Keratinocyte (primary cell): Measurements from ENCODE around the gene HSPB9.

Source experiments
- EZH2 ChIP-seq: IDR thresholded peaks from one replicate; pipeline ENCODE4 v1.6.1; 2012; ENCODE audit warnings: inconsistent platforms, mild to moderate bottlenecking, low read length, moderate library complexity
- TF ChIP-seq, protein P1 (sequence below), 3 experiments: IDR thresholded peaks in 1 of 3; conservative IDR thresholded peaks in 1 of 3; optimal IDR thresholded peaks in 1 of 3; 2 replicates in 2 of 3; 3 replicates in 1 of 3; pipeline versions ENCODE3 to v1.5.1; 2011; ENCODE audit warnings: low read length in 3 of 3, mild to moderate bottlenecking in 3 of 3, moderate library complexity in 2 of 3, control low read depth in 1 of 3, inconsistent platforms in 1 of 3; ENCODE audit not compliant: insufficient read depth in 2 of 3; ENCODE audit errors: extremely low read depth in 1 of 3

DNA sequence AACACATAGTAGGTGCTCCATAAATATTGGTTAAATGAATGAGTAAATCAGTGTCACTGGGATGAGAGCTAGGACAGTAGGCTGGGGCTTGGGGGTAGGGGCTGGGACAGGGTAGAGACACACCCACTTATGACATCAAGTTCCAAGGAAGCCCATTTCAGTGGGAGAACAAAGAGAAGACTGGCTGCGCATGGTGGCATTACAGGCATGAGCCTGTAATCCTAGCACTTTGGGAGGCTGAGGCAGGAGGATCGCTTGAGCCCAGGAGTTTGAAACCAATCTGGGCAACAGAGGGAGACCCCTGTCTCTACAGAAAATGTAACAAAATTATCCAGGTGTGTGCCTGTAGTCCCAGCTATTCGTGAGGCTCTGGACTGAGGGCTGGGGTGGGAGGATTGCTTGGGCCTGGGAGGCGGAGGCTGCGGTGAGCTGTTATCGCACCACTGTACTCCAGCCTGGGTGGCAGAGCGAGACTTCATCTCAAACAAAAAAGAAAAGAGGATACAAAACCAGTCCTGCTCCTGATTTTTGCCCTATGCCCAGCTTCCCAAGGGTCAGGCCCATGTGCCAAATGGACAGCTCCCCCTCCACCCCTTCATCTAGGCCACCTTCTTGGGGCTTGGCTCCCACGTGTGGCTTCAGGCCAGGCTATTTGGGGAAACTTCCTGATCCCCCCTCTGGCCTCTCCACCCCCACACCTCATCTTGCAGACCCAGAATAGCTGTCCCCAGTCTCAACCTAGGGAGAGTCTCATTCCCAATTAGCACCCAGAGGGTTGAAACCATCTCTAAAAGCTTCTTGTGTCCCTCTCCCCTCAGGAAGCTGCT is 31.4 kb upstream of the HSPB9 start:
- TF ChIP-seq, protein P1, sequence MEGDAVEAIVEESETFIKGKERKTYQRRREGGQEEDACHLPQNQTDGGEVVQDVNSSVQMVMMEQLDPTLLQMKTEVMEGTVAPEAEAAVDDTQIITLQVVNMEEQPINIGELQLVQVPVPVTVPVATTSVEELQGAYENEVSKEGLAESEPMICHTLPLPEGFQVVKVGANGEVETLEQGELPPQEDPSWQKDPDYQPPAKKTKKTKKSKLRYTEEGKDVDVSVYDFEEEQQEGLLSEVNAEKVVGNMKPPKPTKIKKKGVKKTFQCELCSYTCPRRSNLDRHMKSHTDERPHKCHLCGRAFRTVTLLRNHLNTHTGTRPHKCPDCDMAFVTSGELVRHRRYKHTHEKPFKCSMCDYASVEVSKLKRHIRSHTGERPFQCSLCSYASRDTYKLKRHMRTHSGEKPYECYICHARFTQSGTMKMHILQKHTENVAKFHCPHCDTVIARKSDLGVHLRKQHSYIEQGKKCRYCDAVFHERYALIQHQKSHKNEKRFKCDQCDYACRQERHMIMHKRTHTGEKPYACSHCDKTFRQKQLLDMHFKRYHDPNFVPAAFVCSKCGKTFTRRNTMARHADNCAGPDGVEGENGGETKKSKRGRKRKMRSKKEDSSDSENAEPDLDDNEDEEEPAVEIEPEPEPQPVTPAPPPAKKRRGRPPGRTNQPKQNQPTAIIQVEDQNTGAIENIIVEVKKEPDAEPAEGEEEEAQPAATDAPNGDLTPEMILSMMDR (optimal IDR thresholded peaks at IDR 0.05 in 1 of 3, IDR thresholded peaks at IDR 0.05 in 1 of 3, conservative IDR thresholded peaks at IDR 0.05 in 1 of 3; ENCODE audit: extremely low read depth in 1 of 3, insufficient read depth in 2 of 3, low read length in 3 of 3) = no peak
- TF ChIP-seq EZH2 = no peak
